BJ (cell line): ENCODE data around the gene PDLIM5. TPM values are rescaled to one million over a fixed set of nuclear protein-coding genes. Genes with fewer than 3 reads are reported as not detected.

Source experiments
- CTCF ChIA-PET: fragments of 350-600 bp; formaldehyde crosslinking; extraction: SDS; loops from one replicate; lab custom pipeline; 2021; ENCODE audit warnings: antibody characterized with exemption, inconsistent platforms; lab: Yijun Ruan, JAX
- POLR2A ChIA-PET: fragments of 300-600 bp; sonication (Branson Sonifier 250); formaldehyde crosslinking; extraction: SDS; loops from one replicate; lab custom pipeline; 2021; ENCODE audit warnings: antibody characterized with exemption; lab: Charles Lee
- DNase-seq: peaks from one replicate; pipeline ENCODE4 v3.0.0-alpha.2; 2011; ENCODE audit warnings: low read depth
- H3K27me3 ChIP-seq: 2 replicates; pipeline ENCODE4 v1.6.0; 2011; ENCODE audit warnings: low read length; ENCODE audit not compliant: control insufficient read depth, insufficient read depth
- H3K36me3 ChIP-seq: 2 replicates; pipeline ENCODE4 v1.5.1; 2011; ENCODE audit warnings: low read length; ENCODE audit not compliant: control insufficient read depth, insufficient read depth
- H3K4me3 ChIP-seq: 2 replicates; pipeline ENCODE4 v1.5.1; 2011; ENCODE audit warnings: low read depth, mild to moderate bottlenecking, control low read depth, low read length
- polyA plus RNA-seq: library from polyadenylated mRNA; depleted of rRNA; stranded (reverse); fragments of >200 nt; gene quantifications from 2 replicates; pipeline ENCODE4 v1.2.3, GENCODE V29; 2011
- TF ChIP-seq, protein P1 (sequence below): IDR thresholded peaks from 2 replicates; pipeline ENCODE4 v1.5.1; 2011; ENCODE audit warnings: low read depth, mild to moderate bottlenecking, control low read depth, inconsistent platforms, low read length, moderate library complexity; ENCODE audit not compliant: insufficient read depth

PDLIM5 gene
- polyA plus RNA-seq, 1 experiment = 353 TPM

DNA sequence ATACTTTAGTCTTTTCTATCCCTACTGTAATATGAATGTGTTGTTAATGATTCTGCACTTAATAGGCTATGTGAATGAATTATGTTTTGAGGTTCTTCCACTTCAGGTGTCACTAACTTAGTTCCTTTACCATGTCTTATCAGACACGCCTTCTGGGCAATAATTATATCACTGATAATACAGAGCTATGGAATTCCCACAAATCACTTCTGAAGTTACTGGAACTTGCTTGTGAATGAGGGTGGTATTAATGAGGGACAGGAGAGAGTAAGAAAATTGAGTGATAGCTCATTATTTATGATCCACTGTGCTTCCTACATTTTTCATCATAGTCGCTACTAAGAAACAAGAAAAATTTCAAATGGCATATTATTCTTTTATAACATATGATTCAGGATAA, 130.0 kb downstream of the PDLIM5 start:
- H3K27me3 ChIP-seq = no peaks in the 10 kb centered on the region
- no peaks in the 10 kb centered on the region for H3K36me3 ChIP-seq
- POLR2A ChIA-PET = no interaction called here
- CTCF ChIA-PET = no interaction called here
- DNase-seq = no peak
- no peak overlapping the region for H3K4me3 ChIP-seq
- TF ChIP-seq, protein P1, sequence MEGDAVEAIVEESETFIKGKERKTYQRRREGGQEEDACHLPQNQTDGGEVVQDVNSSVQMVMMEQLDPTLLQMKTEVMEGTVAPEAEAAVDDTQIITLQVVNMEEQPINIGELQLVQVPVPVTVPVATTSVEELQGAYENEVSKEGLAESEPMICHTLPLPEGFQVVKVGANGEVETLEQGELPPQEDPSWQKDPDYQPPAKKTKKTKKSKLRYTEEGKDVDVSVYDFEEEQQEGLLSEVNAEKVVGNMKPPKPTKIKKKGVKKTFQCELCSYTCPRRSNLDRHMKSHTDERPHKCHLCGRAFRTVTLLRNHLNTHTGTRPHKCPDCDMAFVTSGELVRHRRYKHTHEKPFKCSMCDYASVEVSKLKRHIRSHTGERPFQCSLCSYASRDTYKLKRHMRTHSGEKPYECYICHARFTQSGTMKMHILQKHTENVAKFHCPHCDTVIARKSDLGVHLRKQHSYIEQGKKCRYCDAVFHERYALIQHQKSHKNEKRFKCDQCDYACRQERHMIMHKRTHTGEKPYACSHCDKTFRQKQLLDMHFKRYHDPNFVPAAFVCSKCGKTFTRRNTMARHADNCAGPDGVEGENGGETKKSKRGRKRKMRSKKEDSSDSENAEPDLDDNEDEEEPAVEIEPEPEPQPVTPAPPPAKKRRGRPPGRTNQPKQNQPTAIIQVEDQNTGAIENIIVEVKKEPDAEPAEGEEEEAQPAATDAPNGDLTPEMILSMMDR = no peak

DNA sequence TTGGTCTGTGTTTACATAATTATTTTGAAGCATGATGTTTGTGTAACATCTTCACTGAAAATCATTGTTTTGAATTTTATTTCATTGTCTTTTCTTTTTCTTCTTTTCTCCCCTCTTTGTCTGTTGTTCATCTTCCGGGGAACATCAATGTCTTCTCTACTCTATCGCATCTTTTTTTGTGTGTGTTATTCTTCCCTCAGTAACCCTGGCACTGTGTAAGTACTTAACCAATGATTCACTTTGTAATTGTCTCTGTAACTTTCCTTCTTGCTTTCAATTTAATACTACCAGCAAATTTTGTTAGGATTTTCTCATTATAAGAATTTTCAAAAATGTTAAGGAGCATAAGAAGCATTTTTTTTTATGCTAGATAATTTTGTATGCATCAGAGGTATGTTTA, 130.8 kb downstream of the PDLIM5 start:
- no peak for DNase-seq
- Histone ChIP-seq H3K36me3 (no peaks in the 10 kb centered on the region), H3K4me3 (no peak overlapping the region), H3K27me3 (no peaks in the 10 kb centered on the region)
- TF ChIP-seq, protein P1 = no peak
- POLR2A ChIA-PET = no interaction called here
- CTCF ChIA-PET = no interaction called here

DNA sequence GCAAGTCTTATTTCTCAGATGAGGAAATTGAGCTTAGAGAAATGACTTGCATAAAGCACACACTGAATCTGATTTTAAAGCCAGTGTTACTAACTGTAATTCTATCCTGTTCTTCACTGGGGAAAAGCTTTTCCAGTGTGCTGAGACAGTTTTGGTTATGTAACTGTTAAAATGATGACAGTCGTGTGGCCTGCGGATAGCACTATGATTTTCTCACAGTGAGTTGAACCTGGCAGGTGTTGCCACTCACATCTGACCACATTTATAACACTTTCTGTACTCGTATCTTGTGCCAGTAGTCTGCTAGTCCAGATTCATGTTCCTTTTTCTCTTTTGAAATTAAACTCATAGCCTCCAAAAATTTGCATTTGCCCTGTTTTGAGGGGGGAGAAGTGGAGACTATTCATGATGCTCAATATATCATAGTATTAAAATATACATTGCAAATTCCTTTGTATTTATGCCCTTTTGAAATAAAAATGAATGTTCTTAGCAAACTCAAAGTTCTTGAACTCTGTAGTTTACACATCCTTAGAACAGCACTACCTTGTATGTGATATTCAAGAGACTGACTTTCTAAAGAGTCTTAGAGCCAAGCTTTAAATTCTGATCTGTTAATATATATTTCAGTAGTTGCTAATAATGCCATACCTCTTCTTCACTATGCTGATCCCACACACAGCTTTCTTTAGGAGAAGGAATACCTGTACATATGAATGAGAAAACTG, 132.3 kb downstream of the PDLIM5 start:
- no peaks in the 10 kb centered on the region for H3K27me3 ChIP-seq
- H3K4me3 ChIP-seq = no peak overlapping the region
- TF ChIP-seq, protein P1 = no peak
- no peak for DNase-seq
- no peaks in the 10 kb centered on the region for H3K36me3 ChIP-seq
- CTCF ChIA-PET = no interaction called here
- POLR2A ChIA-PET = no interaction called here

DNA sequence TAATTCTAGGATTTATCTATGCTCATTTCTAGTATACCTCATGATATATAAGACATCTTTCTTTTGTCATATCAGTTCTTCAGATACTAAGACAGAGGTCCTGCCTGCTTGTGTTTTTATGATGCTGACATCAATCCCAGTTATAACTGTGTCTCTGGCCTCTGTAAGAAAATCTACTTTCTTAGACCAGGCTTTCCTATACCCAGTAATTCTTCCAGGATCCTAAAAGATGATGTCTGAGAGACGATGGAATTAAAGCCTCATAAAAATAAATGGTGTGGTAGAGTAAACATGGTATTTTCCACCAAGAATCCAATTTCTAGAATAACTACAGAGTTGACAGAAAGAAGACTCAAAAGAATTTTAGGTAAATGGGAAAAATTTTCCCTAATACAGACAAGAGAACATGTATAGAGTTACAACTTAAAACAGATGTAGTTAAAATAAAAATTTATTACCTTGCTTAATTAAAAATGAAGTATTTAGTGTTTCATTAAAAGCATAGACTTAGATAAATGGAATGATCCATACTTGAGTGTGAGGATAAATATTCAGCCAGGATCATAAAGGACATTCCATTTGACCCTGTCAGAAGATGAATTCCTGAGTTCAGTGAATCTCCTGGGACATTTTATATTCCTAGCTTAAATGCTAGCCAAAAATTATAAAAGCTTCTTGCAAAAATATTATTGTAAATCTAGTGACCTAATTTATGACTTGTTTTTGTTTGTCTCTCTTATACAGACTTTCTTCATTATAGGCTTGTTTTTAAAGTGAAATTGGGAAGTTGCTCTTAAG, 137.4 kb downstream of the PDLIM5 start:
- no peak overlapping the region for H3K4me3 ChIP-seq
- CTCF ChIA-PET = interaction anchor here (0.9 kb wide), 1 partner anchor 182 kb away, joined by 4 read pairs; no protein-coding TSS in a partner anchor

DNA sequence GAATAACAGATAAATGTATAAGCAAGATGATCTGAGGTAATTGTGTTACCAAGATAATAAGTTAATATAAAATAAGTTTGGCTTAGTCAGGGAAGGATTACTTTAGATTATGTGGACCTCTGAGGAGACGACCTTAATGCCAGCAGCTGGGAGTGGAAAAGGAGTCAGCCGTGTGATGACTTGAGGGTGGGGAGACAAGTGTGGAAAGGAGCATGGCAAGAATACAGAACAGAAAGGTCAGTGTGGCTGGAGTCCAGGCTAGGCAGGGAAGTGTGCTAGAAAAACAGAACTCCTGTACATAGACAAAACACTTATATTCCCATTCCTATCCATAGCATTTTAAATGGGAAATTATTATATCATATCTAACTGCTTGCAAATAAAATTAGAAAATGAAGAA, 138.8 kb downstream of the PDLIM5 start:
- DNase-seq = no peak
- no peaks in the 10 kb centered on the region; the same call in 1 of the 2 replicates for H3K36me3 ChIP-seq
- no peaks in the 10 kb centered on the region for H3K27me3 ChIP-seq
- TF ChIP-seq, protein P1 = no peak
- POLR2A ChIA-PET = no interaction called here
- CTCF ChIA-PET = no interaction called here
- H3K4me3 ChIP-seq = no peak overlapping the region

More for the DNA sequence above, 137.4 kb downstream of the PDLIM5 start:
- TF ChIP-seq, protein P1 = no peak
- H3K36me3 ChIP-seq = no peaks in the 10 kb centered on the region; the same call in 1 of the 2 replicates
- H3K27me3 ChIP-seq = no peaks in the 10 kb centered on the region
- peak; percentile 55 for DNase-seq
- POLR2A ChIA-PET = no interaction called here
